Peyer's patch (tissue), 4 donors: Measurements from ENCODE around the gene RING1. TPM values are rescaled to one million over a fixed set of nuclear protein-coding genes. Genes with fewer than 3 reads are reported as not detected.

ENCODE experiments used
- DNase-seq, 3 donors: peaks; one replicate each; pipeline ENCODE4 v3.0.0-alpha.2; 2017 to 2019
- H3K27ac ChIP-seq, 4 donors: fragments of 200-600 bp; sonication (generic); one replicate each; pipeline ENCODE4 v1.5.1; 2016 to 2019
- H3K27me3 ChIP-seq, 2 donors: fragments of 200-600 bp; sonication (generic); one replicate each; pipeline ENCODE4 v1.5.1; 2019
- H3K36me3 ChIP-seq, 3 donors: fragments of 200-600 bp; sonication (generic); one replicate each; pipeline ENCODE4 v1.5.1; 2016 to 2019
- H3K4me1 ChIP-seq, 4 donors: fragments of 200-600 bp; sonication (generic); one replicate each; pipeline ENCODE4 v1.5.1; 2016 to 2019
- H3K4me3 ChIP-seq, 4 donors: fragments of 200-600 bp; sonication (generic); 1 replicate in 3 of 4; 2 replicates in 1 of 4; pipeline ENCODE4 v1.5.1; 2016 to 2019; ENCODE audit warnings: mild to moderate bottlenecking in 1 of 4
- H3K9me3 ChIP-seq, 4 donors: fragments of 200-600 bp; sonication (generic); one replicate each; pipeline ENCODE4 v1.5.1; 2016 to 2019; ENCODE audit warnings: mild to moderate bottlenecking in 1 of 4
- POLR2A ChIP-seq, 2 donors: fragments of 450-650 bp; IDR thresholded peaks; one replicate each; pipeline ENCODE4 v1.5.1; 2017; ENCODE audit warnings: antibody characterized with exemption in 2 of 2, mild to moderate bottlenecking in 2 of 2, moderate library complexity in 2 of 2
- total RNA-seq, 4 donors: library from RNA; depleted of rRNA; stranded (reverse); fragments of >200 nt; gene quantifications; one replicate each; pipeline ENCODE4 v1.1.0, GENCODE V29; 2016
- TF ChIP-seq, protein P1 (sequence below), 6 experiments: fragments of 450-650 bp in 4 of 6; fragments of 200-600 bp in 2 of 6; sonication (generic) in 1 of 6; IDR thresholded peaks; one replicate each; pipeline ENCODE4 v1.5.1; 2017 to 2019; ENCODE audit warnings: antibody characterized with exemption in 6 of 6, mild to moderate bottlenecking in 3 of 6, moderate library complexity in 1 of 6

RING1 gene
- total RNA-seq, 4 donors from 2014 or later = 18.2 to 38.0 (median 20.7) TPM

DNA sequence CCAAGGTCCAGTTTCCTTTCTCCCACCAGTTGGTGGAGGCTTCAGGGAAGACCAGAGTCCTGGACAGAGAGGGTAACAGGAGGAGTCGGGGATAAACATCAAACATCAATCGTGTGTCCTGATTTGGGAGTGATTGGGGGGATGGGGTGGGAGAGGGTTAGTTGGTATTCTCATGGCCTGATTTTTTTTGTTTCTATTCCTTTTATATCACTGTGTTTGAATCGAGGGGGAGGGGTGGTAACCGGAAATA, 4.2 kb upstream of the RING1 start:
- DNase-seq = no peak
- peak overlapping the region in 3 of 4 donors; percentile 74 to 84 (median 84) for H3K4me3 ChIP-seq
- H3K9me3 ChIP-seq = no peaks in the 10 kb centered on the region
- H3K4me1 ChIP-seq = peaks cover 0 to 52% (median 27%) of the 10 kb centered on the region in 4 donors
- peaks cover 0 to 19% (median 0%) of the 10 kb centered on the region in 3 donors for H3K36me3 ChIP-seq
- H3K27me3 ChIP-seq = no peaks in the 10 kb centered on the region
- peak overlapping the region; percentile 72 to 84 (median 77) for H3K27ac ChIP-seq
- TF ChIP-seq, protein P1, sequence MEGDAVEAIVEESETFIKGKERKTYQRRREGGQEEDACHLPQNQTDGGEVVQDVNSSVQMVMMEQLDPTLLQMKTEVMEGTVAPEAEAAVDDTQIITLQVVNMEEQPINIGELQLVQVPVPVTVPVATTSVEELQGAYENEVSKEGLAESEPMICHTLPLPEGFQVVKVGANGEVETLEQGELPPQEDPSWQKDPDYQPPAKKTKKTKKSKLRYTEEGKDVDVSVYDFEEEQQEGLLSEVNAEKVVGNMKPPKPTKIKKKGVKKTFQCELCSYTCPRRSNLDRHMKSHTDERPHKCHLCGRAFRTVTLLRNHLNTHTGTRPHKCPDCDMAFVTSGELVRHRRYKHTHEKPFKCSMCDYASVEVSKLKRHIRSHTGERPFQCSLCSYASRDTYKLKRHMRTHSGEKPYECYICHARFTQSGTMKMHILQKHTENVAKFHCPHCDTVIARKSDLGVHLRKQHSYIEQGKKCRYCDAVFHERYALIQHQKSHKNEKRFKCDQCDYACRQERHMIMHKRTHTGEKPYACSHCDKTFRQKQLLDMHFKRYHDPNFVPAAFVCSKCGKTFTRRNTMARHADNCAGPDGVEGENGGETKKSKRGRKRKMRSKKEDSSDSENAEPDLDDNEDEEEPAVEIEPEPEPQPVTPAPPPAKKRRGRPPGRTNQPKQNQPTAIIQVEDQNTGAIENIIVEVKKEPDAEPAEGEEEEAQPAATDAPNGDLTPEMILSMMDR (IDR thresholded peaks at IDR 0.05) = no peak
- no peak for TF ChIP-seq POLR2A (IDR thresholded peaks at IDR 0.05)

DNA sequence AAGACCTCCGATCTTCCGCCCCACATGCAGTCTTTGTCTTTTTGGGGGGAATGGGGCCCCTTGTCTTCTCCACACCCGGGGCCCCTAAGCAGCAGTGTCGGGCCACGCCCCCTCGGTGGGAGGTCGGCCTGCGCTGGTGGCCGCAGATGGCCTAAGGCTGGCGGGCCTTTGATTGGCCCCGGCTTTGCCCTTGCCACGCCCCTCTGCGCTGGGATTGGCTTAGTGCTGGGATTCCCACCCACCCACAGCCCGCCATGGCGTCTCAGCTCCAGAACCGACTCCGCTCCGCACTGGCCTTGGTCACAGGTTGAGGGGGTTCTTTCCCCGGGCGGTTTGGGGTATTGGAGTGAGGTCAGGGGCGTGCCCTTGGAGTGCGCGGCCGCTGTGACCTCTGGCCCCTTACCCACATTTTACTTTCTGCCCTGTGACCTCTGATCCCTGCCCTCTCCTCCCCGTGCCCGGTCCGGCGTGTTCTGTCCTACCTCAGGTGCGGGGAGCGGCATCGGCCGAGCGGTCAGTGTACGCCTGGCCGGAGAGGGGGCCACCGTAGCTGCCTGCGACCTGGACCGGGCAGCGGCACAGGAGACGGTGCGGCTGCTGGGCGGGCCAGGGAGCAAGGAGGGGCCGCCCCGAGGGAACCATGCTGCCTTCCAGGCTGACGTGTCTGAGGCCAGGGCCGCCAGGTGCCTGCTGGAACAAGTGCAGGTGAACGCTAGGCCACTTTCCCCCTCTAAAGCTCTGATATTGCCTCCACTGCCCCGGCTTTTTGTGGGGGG, 3.7 kb upstream of the RING1 start, which contains the start of gene HSD17B8:
Gene HSD17B8, plus strand, starts transcription at position 241 of the 776 bp plus-strand sequence. Its CDS starts 14 bp downstream, at position 255.
- peak; percentile 41 to 56 for TF ChIP-seq POLR2A (IDR thresholded peaks at IDR 0.05)
- TF ChIP-seq, protein P1 (IDR thresholded peaks at IDR 0.05) = peak in 1 of 6 experiments; percentile 6
- Histone ChIP-seq H3K27me3 (no peaks in the 10 kb centered on the region), H3K27ac (peak within 1 kb of the TSS; percentile 72 to 84 (median 77)), H3K36me3 (peaks cover 0 to 19% (median 0%) of the 10 kb centered on the region in 3 donors), H3K9me3 (no peaks in the 10 kb centered on the region), H3K4me1 (peaks cover 0 to 49% (median 24%) of the 10 kb centered on the region in 4 donors), H3K4me3 (peak within 1 kb of the TSS; percentile 74 to 84 (median 83))
- DNase-seq = peak; percentile 96 to 98 (median 97)

DNA sequence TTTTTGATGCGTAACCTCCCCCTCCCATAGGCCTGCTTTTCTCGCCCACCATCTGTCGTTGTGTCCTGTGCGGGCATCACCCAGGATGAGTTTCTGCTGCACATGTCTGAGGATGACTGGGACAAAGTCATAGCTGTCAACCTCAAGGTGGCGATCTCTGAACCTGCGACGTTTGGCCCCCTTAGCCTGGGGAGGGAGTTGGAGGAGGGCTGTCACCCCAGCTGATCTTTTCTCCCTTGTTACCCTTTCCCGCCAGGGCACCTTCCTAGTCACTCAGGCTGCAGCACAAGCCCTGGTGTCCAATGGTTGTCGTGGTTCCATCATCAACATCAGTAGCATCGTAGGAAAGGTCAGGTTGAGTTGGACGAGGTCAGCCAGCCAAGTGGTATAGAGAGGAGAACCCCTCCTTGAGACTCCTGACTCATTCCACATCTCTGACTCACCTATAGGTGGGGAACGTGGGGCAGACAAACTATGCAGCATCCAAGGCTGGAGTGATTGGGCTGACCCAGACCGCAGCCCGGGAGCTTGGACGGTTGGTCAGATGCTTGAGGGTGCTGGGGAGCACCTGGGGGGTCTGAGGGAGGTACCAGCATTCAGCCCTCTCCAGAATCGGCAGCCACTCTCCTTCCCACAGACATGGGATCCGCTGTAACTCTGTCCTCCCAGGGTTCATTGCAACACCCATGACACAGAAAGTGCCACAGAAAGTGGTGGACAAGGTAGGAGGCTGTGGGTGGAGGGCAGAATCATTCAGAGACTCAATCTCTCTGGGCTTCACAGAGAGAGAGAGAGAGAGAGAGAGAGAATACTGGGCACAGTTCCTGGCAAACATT, 2.9 kb upstream of the RING1 start:
- Histone ChIP-seq H3K36me3 (peaks cover 0 to 27% (median 0%) of the 10 kb centered on the region in 3 donors), H3K4me1 (peaks cover 0 to 46% (median 23%) of the 10 kb centered on the region in 4 donors), H3K4me3 (peak overlapping the region; percentile 74 to 84 (median 83))

DNA sequence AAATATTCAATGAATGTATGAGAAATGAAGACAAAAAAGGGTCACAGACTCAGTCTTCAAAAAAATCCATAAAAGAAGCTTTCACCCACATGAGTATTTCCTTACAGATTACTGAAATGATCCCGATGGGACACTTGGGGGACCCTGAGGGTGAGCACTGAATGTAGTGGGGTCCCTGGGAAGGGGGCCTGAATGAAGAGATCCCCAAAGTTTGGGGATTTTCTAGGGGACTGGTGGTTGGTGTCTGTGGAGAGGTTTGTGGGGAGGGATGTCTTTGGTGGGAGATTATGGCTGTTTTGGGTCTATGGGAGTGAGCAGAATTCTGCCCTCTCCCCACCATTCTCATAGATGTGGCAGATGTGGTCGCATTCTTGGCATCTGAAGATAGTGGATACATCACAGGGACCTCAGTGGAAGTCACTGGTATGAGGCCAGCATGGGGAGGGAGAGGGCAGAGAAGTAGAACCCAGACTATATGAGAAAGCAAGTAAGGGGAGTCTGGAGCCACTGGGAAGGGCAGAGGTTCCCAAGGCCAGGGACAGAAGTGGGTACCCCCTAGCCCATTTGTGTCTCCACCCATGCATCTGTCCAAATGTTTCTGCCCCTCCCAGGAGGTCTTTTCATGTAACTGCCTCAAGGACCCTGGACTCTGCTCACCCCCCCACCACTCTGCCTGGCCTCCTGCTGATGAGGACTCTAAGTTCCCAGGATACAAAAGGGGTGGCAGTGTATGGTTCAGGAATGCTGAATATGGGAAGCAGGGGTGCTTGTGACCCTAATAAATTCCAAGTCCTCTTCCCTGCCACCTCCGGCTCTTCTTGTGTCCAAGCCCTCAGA, 2.1 kb upstream of the RING1 start:
- TF ChIP-seq POLR2A (IDR thresholded peaks at IDR 0.05) = no peak
- TF ChIP-seq, protein P1 (IDR thresholded peaks at IDR 0.05) = no peak
- no peak overlapping the region for H3K27ac ChIP-seq

More for the DNA sequence above, 2.9 kb upstream of the RING1 start:
- Histone ChIP-seq H3K27me3 (no peaks in the 10 kb centered on the region), H3K27ac (peak overlapping the region; percentile 72 to 84 (median 77)), H3K9me3 (no peaks in the 10 kb centered on the region)
- TF ChIP-seq POLR2A (IDR thresholded peaks at IDR 0.05) = no peak
- TF ChIP-seq, protein P1 (IDR thresholded peaks at IDR 0.05) = no peak
- DNase-seq = no peak

More for the DNA sequence above, 2.1 kb upstream of the RING1 start:
- H3K27me3 ChIP-seq = no peaks in the 10 kb centered on the region
- H3K4me1 ChIP-seq = peaks cover 0 to 46% (median 21%) of the 10 kb centered on the region in 4 donors
- peaks cover 0 to 31% (median 0%) of the 10 kb centered on the region in 3 donors for H3K36me3 ChIP-seq
- H3K4me3 ChIP-seq = no peak overlapping the region
- no peaks in the 10 kb centered on the region for H3K9me3 ChIP-seq
- no peak for DNase-seq
